HEK293T (cell line): ENCODE results near the gene IL18BP.

Experiments used
- BHLHE40 ChIP-seq: fragments of 450-650 bp; IDR thresholded peaks from 2 replicates; pipeline ENCODE4 v1.6.1; 2016; ENCODE audit warnings: mild to moderate bottlenecking, moderate library complexity, borderline replicate concordance
- ELF4 ChIP-seq: fragments of 450-650 bp; IDR thresholded peaks from 2 replicates; pipeline ENCODE4 v1.6.1; 2017; ENCODE audit warnings: antibody characterized with exemption
- FOXA1 ChIP-seq: fragments of 450-650 bp; IDR thresholded peaks from 2 replicates; pipeline ENCODE4 v1.6.1; 2016; ENCODE audit warnings: mild to moderate bottlenecking
- FOXK2 ChIP-seq: fragments of 450-650 bp; IDR thresholded peaks from 2 replicates; pipeline ENCODE4 v1.6.1; 2016; ENCODE audit warnings: mild to moderate bottlenecking
- FOXM1 ChIP-seq: fragments of 450-650 bp; IDR thresholded peaks from 2 replicates; pipeline ENCODE4 v1.6.1; 2017; ENCODE audit warnings: mild to moderate bottlenecking, borderline replicate concordance
- L3MBTL2 ChIP-seq: fragments of 450-650 bp; conservative IDR thresholded peaks from 2 replicates; pipeline ENCODE4 v1.6.1; 2016; ENCODE audit warnings: mild to moderate bottlenecking
- LEF1 ChIP-seq: fragments of 450-650 bp; IDR thresholded peaks from 2 replicates; pipeline ENCODE4 v1.6.1; 2017; ENCODE audit warnings: mild to moderate bottlenecking, borderline replicate concordance
- NFRKB ChIP-seq: fragments of 450-650 bp; IDR thresholded peaks from 2 replicates; pipeline ENCODE4 v1.6.1; 2016; ENCODE audit warnings: mild to moderate bottlenecking, moderate library complexity
- SP1 ChIP-seq: fragments of 450-650 bp; IDR thresholded peaks from 2 replicates; pipeline ENCODE4 v1.6.1; 2017
- SUZ12 ChIP-seq: fragments of 450-650 bp; IDR thresholded peaks from 2 replicates; pipeline ENCODE4 v1.6.1; 2016; ENCODE audit warnings: mild to moderate bottlenecking
- TARDBP ChIP-seq: fragments of 450-650 bp; IDR thresholded peaks from 2 replicates; pipeline ENCODE4 v1.6.1; 2016
- ZNF384 ChIP-seq: fragments of 450-650 bp; IDR thresholded peaks from 2 replicates; pipeline ENCODE4 v1.6.1; 2016
- TF ChIP-seq, protein P1 (sequence below): fragments of 450-650 bp; IDR thresholded peaks from 2 replicates; pipeline ENCODE4 v1.6.1; 2016

DNA sequence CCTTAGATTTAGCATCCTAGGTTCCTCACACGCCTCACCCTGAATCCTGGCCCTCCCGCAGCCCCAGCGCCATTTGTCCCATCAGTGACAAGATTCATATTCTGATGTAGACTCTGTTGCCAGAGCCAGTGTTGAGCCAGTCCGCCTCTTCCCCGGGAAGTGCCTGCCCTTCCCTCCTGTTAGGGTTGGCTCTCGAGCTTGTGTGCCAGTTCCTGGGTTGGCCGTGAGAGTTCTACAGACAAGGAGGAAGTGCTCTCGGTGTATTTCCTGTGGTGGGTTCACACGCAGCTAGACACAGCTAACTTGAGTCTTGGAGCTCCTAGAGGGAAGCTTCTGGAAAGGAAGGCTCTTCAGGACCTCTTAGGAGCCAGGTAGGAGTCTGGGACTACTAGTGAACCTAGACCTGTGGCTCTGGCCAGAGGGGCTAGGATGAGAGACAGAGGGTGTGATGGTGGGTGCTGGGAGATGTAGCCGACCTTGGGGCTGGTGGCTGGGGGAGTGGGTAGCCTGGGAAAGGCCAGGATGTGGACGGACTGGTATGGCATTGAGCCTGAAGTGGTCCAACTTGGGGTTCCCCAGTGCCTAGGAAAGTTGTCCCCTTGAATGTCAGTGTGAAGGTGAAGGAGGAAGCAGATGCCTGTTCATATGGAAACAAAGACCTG, at the start of gene IL18BP:
- TF ChIP-seq SUZ12 (no peak), BHLHE40 (no peak), SP1 (no peak), ELF4 (no peak), FOXA1 (no peak), FOXM1 (no peak), FOXK2 (no peak), ZNF384 (no peak), NFRKB (no peak), LEF1 (no peak), L3MBTL2 (no peak), TARDBP (no peak)
- TF ChIP-seq, protein P1, sequence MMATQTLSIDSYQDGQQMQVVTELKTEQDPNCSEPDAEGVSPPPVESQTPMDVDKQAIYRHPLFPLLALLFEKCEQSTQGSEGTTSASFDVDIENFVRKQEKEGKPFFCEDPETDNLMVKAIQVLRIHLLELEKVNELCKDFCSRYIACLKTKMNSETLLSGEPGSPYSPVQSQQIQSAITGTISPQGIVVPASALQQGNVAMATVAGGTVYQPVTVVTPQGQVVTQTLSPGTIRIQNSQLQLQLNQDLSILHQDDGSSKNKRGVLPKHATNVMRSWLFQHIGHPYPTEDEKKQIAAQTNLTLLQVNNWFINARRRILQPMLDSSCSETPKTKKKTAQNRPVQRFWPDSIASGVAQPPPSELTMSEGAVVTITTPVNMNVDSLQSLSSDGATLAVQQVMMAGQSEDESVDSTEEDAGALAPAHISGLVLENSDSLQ: no peak
